RWPE1 (cell line): ENCODE data around the gene FREM1.
A peak's percentile ranks its signal among the peaks of the same experiment; 100 is the strongest.

Source experiments
- CTCF ChIA-PET: fragments of 350-600 bp; sonication (Branson Sonifier 250); formaldehyde crosslinking; extraction: SDS; loops from one replicate; lab custom pipeline; 2021; lab: Yijun Ruan, JAX
- POLR2A ChIA-PET: fragments of 400-600 bp; formaldehyde crosslinking; extraction: SDS; loops from one replicate; lab custom pipeline; 2020; ENCODE audit warnings: antibody characterized with exemption; ENCODE audit not compliant: low non-redundant PET; lab: Yijun Ruan, JAX
- DNase-seq: peaks from one replicate; pipeline ENCODE4 v3.0.0; 2012; ENCODE audit warnings: low spot score
- H3K27ac ChIP-seq: fragments of 450-650 bp; 2 replicates; pipeline ENCODE4 v1.5.1; 2017
- CTCF ChIP-seq: fragments of 450-650 bp; conservative IDR thresholded peaks from 2 replicates; pipeline ENCODE4 v1.5.1; 2017; ENCODE audit warnings: low read depth, mild to moderate bottlenecking

FREM1 gene

DNA sequence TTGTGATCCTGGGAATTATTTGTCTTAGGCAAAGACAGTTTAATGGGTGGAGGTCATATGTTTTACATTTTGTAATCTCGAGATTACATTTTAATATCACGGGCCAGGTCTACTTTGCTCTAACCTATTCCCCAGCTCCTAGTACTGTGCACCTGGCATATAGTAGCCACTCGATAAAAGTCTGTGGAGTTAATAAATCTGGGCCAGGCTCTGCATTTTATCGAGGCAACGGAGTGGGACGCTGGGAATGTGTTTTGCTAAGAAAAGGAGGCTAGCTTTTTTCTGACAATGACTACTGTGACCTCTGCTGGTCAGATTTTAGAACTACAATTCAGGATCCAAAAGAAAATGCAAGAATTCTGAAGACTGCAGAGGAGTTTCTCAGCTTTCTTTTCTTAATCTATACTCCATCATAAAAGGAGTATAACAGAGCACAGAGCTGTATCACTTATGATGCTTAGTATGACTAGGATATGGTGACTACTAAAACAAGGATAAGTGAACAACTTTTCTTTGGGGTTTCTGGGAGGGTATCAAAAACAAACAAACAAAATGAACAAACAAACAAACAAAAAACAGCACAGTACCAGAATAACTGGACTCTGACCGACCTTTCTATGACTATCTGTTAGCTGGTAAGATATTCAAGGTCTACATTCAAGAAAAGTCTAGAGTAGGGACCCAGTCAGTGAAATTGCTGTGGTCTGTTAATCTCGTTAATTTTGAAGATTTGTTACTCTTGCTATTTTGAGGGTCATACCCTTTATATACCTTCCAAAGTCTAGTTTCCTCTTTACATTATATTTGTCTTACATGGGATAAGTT is 141.6 kb downstream of the FREM1 start:
- DNase-seq: peak; percentile 24
- no peak overlapping the region for H3K27ac ChIP-seq
- CTCF ChIA-PET: interaction anchor here (0.5 to 1.9 kb wide), 25 partner anchors 10 to 1618 kb away, joined by 3 to 11 read pairs (median 4); no protein-coding TSS in a partner anchor
- peak; percentile 75 for TF ChIP-seq CTCF
- POLR2A ChIA-PET: no interaction called here

DNA sequence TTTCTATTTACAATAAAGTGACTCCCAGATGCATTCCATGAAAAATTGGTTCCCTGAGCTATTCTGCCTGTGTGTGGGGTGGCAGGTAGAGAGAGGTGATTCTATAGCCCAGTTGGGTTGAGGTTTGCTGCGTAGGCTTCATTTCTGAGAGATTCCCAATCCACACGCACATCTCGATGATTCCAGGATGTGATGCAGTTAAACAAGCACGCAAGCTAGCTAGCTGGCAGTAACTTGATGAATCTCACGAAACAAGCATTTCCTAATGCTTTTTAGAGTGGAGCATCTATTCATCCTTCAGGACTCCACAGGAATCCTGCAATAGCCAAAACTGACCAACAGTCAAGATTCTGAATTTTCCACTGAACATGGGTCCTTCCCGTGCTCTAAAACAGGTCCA is 143.9 kb downstream of the FREM1 start:
- CTCF ChIA-PET: interaction anchor here (0.7 to 1.2 kb wide), 3 partner anchors 149 to 377 kb away, joined by 3 read pairs; no protein-coding TSS in a partner anchor
- TF ChIP-seq CTCF: no peak
- no peak overlapping the region for H3K27ac ChIP-seq
- POLR2A ChIA-PET: no interaction called here
- no peak for DNase-seq

GRCh38 chr9:14761584-14761983 is 148.6 kb downstream of the FREM1 start:
- ChIA-PET POLR2A (no interaction called here), CTCF (no interaction called here)
- H3K27ac ChIP-seq: no peak overlapping the region
- no peak for DNase-seq
- TF ChIP-seq CTCF: no peak

DNA sequence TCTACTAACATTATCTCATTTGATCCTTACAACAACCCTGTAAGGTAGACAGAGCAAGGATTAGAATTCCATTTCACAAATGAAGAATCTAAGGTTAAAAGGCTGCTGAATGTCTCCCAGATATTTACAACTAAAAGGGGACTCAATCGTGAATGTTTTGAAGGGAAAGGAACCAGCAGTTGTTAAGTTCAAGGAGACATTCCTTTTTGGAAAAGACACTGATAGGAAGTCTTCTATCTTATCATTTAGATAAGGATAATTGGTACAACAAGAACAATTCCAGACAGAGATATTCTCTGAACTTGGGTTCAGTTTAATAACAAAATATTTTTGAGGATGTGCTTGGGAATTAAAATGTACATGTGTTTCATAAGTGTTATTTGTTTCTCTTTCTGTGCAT is 150.2 kb downstream of the FREM1 start:
- H3K27ac ChIP-seq: no peak overlapping the region
- POLR2A ChIA-PET: no interaction called here
- no peak for TF ChIP-seq CTCF
- CTCF ChIA-PET: no interaction called here
- DNase-seq: no peak

- H3K27ac ChIP-seq: no peak overlapping the region
- POLR2A ChIA-PET: no interaction called here
- CTCF ChIA-PET: interaction anchor here (0.7 to 1.4 kb wide), 2 partner anchors 12 to 201 kb away, joined by 3 to 9 read pairs; no protein-coding TSS in a partner anchor
- no peak for DNase-seq
- TF ChIP-seq CTCF: no peak
These were observed 153.9 kb downstream of the FREM1 start for GRCh38 chr9:14756291-14756690.

GRCh38 chr9:14752871-14753270 is 157.4 kb downstream of the FREM1 start:
- ChIA-PET POLR2A (no interaction called here), CTCF (no interaction called here)
- no peak overlapping the region for H3K27ac ChIP-seq
- no peak for TF ChIP-seq CTCF
- DNase-seq: no peak
